IMR-90 (cell line): Measurements from ENCODE around the gene RTCA.

Experiments
- CEBPB ChIP-seq: IDR thresholded peaks from 2 replicates; pipeline ENCODE4 v1.6.1; 2012; ENCODE audit warnings: low read depth, low read length, improper control_type of control experiment
- CTCF ChIP-seq: conservative IDR thresholded peaks from 2 replicates; pipeline ENCODE4 v1.5.1; 2012; ENCODE audit warnings: mild to moderate bottlenecking, low read depth, low read length, improper control_type of control experiment
- POLR2A ChIP-seq: IDR thresholded peaks from 2 replicates; pipeline ENCODE4 v1.6.1; 2012; ENCODE audit warnings: mild to moderate bottlenecking, low read depth, low read length
- RAD21 ChIP-seq: IDR thresholded peaks from 2 replicates; pipeline ENCODE4 v1.6.1; 2012; ENCODE audit warnings: low read length, improper control_type of control experiment
- USF2 ChIP-seq: fragments of 150-350 bp; IDR thresholded peaks from 2 replicates; pipeline ENCODE4 v1.6.1; 2017; ENCODE audit warnings: mild to moderate bottlenecking, antibody characterized with exemption, low read length, low read depth

- TF ChIP-seq USF2, result no peak
- TF ChIP-seq POLR2A, result no peak
- no peak for TF ChIP-seq CEBPB
- TF ChIP-seq CTCF, result no peak
- no peak for TF ChIP-seq RAD21
These were observed 69.4 kb downstream of the RTCA start for GRCh38 chr1:100335436-100335835.
